ENCODE results near the gene TAX1BP3. TPM values are rescaled to one million over a fixed set of nuclear protein-coding genes. Genes with fewer than 3 reads are reported as not detected.

TAX1BP3 gene
- polyA plus RNA-seq, 2 of the 4 experiments (the other 2 are of a cell fraction): 122 to 233 TPM

GRCh38 chr17:3690094-3690715 is 21.8 kb upstream of the TAX1BP3 start:
- Histone ChIP-seq H3K4me2 (no peak overlapping the region), H3K9me3 (no peaks in the 10 kb centered on the region), H3K27ac (no peak overlapping the region), H3K4me1 (peaks cover 7% of the 10 kb centered on the region; the same call in 2 of the 3 replicates), H3K4me3 (no peak overlapping the region)
- ATAC-seq (peak; percentile 21 to 45; a peak in 2 of 6 replicates), FAIRE-seq (no peak), DNase-seq (ENCODE audit: low read depth in 1 of 2, low spot score in 1 of 2) (no peak)
- 94% methylated on average over 18 of the region's 22 CpGs for WGBS (ENCODE audit: missing lambda C conversion rate)
- CTCF ChIA-PET: interaction anchor here (0.9 to 2.1 kb wide), 2 partner anchors 11 to 47 kb away, joined by 3 to 6 read pairs; no protein-coding TSS in a partner anchor
- TF ChIP-seq, protein P1, sequence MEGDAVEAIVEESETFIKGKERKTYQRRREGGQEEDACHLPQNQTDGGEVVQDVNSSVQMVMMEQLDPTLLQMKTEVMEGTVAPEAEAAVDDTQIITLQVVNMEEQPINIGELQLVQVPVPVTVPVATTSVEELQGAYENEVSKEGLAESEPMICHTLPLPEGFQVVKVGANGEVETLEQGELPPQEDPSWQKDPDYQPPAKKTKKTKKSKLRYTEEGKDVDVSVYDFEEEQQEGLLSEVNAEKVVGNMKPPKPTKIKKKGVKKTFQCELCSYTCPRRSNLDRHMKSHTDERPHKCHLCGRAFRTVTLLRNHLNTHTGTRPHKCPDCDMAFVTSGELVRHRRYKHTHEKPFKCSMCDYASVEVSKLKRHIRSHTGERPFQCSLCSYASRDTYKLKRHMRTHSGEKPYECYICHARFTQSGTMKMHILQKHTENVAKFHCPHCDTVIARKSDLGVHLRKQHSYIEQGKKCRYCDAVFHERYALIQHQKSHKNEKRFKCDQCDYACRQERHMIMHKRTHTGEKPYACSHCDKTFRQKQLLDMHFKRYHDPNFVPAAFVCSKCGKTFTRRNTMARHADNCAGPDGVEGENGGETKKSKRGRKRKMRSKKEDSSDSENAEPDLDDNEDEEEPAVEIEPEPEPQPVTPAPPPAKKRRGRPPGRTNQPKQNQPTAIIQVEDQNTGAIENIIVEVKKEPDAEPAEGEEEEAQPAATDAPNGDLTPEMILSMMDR (IDR thresholded peaks at IDR 0.05): no peak
- TF ChIP-seq HOXB13 (CRISPR knock-in tag; IDR thresholded peaks at IDR 0.05; ENCODE audit: low read depth): no peak
- no peak for TF ChIP-seq HOXA7 (CRISPR knock-in tag; IDR thresholded peaks at IDR 0.05)
- no peak for TF ChIP-seq RFX5 (IDR thresholded peaks at IDR 0.05)
- TF ChIP-seq ELK1 (IDR thresholded peaks at IDR 0.05; ENCODE audit: low read depth, low read length): no peak
- POLR2A ChIA-PET: no interaction called here

GRCh38 chr17:3689262-3690093 is 21.1 kb upstream of the TAX1BP3 start:
- no peak for TF ChIP-seq PHF8 (IDR thresholded peaks at IDR 0.05; ENCODE audit: borderline replicate concordance, low read depth)
- ATAC-seq: peak in 1 of 2 experiments; percentile 25; a peak in 2 of 6 replicates
- Histone ChIP-seq H3K9me3 (no peaks in the 10 kb centered on the region), H3K4me2 (no peak overlapping the region), H3K27ac (no peak overlapping the region), H3K4me1 (peaks cover under 1% of the 10 kb centered on the region; the same call in 1 of the 3 replicates), H3K4me3 (no peak overlapping the region)
- POLR2A ChIA-PET: no interaction called here
- DNase-seq (ENCODE audit: low read depth in 1 of 2, low spot score in 1 of 2): no peak
- CTCF ChIA-PET: interaction anchor here (2.1 kb wide), 1 partner anchor 48 kb away, joined by 6 read pairs; no protein-coding TSS in a partner anchor
- no peak for FAIRE-seq
- WGBS (ENCODE audit: missing lambda C conversion rate): 91% methylated on average over 37 of the region's 44 CpGs

DNA sequence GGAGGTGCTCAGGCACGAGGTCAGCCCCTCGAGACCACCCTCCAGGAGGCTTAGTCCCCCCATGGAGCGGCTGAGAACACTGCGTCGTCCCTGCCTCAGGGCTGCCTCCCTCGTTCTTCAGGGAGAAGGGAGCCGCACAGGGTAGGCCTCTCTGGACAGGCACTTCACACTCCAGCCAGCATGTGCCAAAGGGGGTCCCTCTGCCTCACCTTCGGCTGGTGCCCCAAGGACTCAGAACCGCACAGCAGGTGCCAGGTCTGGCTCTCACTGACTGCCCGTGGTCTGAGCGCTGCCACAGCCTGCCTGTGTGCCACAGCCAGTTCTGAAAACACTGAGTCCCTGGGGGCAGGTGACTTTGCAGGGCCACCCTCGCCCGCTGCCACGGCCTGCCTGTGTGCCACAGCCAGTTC is 20.5 kb upstream of the TAX1BP3 start:
- Histone ChIP-seq H3K4me1 (no peaks in the 10 kb centered on the region), H3K27ac (no peak overlapping the region), H3K4me2 (no peak overlapping the region), H3K9me3 (no peaks in the 10 kb centered on the region), H3K4me3 (no peak overlapping the region)
- 84% methylated on average over 11 of the region's 14 CpGs for WGBS (ENCODE audit: missing lambda C conversion rate)
- POLR2A ChIA-PET: no interaction called here
- FAIRE-seq (no peak), DNase-seq (ENCODE audit: low read depth in 1 of 2, low spot score in 1 of 2) (no peak), ATAC-seq (peak; percentile 3 to 12; a peak in 5 of 6 replicates)
- TF ChIP-seq HOXB5 (CRISPR knock-in tag; IDR thresholded peaks at IDR 0.05): no peak
- no peak for TF ChIP-seq RFX5 (IDR thresholded peaks at IDR 0.05)
- no peak for TF ChIP-seq MYC (IDR thresholded peaks at IDR 0.05; ENCODE audit: borderline replicate concordance, low read length)
- CTCF ChIA-PET: interaction anchor here (1.2 to 2.1 kb wide), 3 partner anchors 12 to 49 kb away, joined by 3 to 6 read pairs (median 6); no protein-coding TSS in a partner anchor

GRCh38 chr17:3688027-3688553 is 19.7 kb upstream of the TAX1BP3 start:
- no peak for TF ChIP-seq HOXB5 (CRISPR knock-in tag; IDR thresholded peaks at IDR 0.05)
- no peak for TF ChIP-seq TP53 (CRISPR knock-in tag; IDR thresholded peaks at IDR 0.05)
- TF ChIP-seq BCL3 (IDR thresholded peaks at IDR 0.05): no peak
- no peak for TF ChIP-seq EHF (CRISPR knock-in tag; IDR thresholded peaks at IDR 0.05)
- ChIA-PET CTCF (interaction anchor here (1.2 to 1.4 kb wide), 2 partner anchors 11 to 49 kb away, joined by 3 to 6 read pairs; no protein-coding TSS in a partner anchor), POLR2A (interaction anchor here (1.0 kb wide), 1 partner anchor 11 kb away, joined by 3 read pairs; no protein-coding TSS in a partner anchor)
- Histone ChIP-seq H3K4me3 (no peak overlapping the region), H3K9me3 (no peaks in the 10 kb centered on the region), H3K27ac (no peak overlapping the region), H3K4me1 (no peaks in the 10 kb centered on the region), H3K4me2 (no peak overlapping the region)
- ATAC-seq (peak; percentile 15 to 48; a peak in 4 of 6 replicates), FAIRE-seq (no peak), DNase-seq (ENCODE audit: low read depth in 1 of 2, low spot score in 1 of 2) (no peak)
- 82% methylated on average over 19 of the region's 19 CpGs for WGBS (ENCODE audit: missing lambda C conversion rate)

All from A549 (cell line).